Measurements from ENCODE around the gene REV3L.
"Not testable (repeated sequence)": the region's sequence is repeated elsewhere in the genome, so short reads cannot be mapped to it uniquely, and the experiment has no call there.

The REV3L gene

GRCh38 chr6:111377558-111378120 is 105.4 kb downstream of the REV3L start:
- no peak for DNase-seq (ENCODE audit: low read depth in 2 of 2)

DNA sequence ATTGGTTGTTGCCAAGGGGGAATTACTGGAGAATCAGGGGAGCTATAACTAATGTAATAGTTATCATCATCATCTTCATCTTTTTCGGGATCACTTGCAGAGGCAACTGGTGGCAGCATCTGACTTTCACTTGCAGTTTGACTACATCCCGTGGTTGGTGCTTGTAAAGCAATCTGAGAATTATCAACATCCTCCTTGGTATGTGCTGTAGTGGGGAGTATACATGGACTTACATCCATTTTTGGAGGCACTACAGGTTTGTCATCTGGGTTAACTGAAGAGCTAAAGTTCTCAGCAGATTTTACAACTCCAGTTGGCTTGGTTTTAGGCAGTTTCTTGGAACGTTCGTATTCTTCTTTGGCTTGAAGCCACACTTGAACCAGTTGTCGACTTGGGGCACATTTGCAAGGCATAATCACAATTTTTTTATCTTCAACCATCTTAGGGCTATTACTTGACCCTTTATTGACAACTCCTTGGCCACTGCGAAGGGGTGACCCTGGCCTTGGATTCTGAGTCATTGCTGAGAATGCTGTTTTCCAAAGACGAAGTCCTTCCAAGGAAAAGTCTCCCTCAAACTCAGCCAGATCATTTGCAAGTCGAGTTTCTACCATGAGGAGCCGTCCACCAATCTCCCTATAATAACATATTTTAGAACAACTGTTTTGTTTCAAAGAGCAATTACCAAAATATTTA is 115.5 kb downstream of the REV3L start:
- DNase-seq (ENCODE audit: low read depth in 2 of 2): no peak

DNA sequence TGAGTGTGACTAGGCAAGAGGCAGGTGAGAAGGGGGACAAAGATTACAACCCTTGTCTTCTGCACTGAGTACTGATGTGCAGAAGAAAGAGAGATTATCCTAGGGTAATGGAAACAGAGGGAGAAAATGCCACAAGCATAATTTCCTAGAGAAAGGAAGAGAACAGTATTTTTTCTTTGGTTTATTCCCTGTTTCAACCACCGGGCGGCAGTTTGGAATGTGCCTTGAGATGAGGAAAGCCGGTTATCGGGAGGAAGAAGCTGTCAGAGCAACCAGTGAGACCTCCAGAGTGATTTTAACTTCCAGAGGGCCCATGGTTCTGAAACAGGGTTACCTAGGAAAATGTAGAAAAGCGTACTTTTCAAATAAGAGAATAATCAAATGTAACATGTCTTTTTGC is 121.4 kb downstream of the REV3L start:
- no peak for DNase-seq (ENCODE audit: low read depth in 2 of 2)

DNA sequence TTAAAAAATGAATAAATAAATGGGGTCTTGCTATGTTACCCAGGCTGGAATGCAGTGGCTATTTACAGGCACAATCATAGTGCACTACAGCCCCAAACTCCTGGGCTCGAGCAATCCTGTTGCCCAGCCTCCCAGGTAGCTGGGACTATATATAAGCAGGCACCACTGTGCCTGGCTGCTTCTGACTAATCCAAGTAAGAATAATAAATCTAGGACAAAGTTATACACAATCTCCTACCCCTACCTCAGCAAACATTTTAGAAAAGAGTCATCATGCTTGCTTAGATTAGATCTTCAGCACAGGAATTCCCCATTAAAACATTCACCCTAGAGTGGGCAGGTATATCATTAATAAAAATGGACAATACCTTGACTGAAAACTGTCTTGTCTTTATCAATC is 124.6 kb downstream of the REV3L start:
- DNase-seq (ENCODE audit: low read depth in 2 of 2): no peak

DNA sequence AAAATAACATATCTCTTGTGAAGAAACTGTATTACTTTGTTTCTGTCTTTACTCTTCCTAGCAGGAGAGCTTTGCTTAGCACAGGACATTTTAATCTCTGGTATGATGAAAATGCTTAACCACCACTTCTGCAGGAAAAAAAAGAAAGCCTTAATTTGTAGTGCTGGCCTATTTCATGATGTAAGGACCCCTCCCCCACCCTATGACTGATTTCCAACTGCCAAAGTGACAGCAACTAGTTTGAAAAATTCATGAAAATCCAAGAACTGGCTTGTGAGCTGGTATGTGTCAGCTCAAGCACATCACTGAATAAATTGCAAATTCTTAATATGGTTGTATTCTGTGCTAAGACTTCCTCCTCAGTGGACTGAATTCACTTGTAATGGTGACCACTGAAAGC is 125.3 kb downstream of the REV3L start:
- DNase-seq (ENCODE audit: low read depth in 2 of 2): no peak

DNA sequence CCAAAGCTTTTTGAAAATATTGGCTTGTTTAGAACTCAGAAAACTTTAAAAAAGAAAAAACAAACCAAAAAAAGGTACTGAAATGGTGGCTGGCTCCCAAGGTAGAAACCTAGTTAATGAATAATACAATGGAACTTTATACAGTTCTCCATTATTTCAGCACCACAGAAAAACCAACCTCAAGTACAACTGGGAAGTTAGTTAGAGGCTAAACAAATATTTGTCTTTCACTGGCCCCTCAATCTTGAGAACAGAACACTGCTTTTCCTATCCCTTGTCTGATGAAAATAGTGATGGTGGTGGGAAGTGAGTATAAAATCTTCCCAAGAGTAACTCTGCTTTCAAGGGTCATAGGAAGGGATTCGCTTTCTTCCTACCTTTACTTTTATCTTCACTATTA is 126.5 kb downstream of the REV3L start:
- DNase-seq (ENCODE audit: low read depth in 2 of 2): no peak

DNA sequence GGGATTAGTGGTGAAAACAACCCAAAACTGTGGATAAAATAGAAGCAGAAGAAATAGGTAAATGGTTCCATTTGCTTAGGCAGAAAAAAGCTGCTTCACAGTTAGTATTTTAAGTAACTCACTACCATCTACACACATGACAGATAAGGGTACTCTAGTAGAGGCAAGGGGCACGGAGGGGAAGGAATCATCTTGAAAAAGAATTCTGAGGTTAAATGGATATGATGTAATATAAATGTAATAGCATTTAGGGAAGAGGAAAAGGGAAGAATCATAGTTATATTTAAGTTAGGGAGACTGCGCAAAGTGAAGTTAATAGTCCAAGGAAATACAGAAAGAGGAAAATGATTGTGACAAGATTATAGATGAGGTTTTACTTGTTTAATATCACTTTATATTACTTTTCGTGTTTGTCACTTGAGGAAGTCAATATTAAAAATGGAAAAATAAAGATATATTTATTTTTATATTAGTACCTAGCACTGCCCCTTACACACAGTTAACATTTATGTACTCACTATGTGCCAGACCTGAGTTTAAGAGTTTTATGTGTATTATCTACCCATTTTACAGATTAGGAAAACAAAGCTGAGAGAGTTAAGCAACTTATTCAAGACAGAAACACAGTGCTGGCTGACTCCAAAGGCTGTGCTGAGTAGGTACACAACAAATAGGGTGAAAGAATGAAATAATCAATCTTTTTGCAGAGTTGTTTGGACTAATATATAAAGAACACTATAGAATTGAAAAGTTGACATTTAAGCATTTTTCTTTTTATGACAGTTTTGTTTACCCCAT is 128.1 kb downstream of the REV3L start:
- DNase-seq (ENCODE audit: low read depth in 2 of 2): no peak

GRCh38 chr6:111353912-111354462 is 129.0 kb downstream of the REV3L start:
- DNase-seq (ENCODE audit: low read depth in 2 of 2): no peak

DNA sequence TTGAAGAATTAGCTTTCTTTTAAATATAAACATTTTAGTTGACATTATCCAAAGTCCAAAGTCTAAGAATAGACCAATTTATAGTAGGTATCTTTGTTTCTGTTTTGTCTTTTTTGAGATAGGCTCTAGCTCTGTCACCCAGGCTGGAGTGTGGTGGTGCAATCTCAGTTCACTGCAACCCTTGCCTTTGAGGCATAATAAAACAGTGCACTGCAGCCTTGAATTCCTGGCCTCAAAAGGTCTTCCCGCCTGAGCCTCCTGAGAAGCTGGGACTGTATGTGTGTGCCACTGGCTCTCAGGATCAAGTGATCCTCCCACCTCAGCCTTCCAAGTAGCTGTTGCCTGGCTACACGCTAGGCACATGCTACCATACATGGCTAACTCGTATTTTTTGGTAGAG is 135.4 kb downstream of the REV3L start:
- DNase-seq (ENCODE audit: low read depth in 2 of 2): no peak

- DNase-seq (ENCODE audit: low read depth in 2 of 2): no peak
These were observed 140.1 kb downstream of the REV3L start for GRCh38 chr6:111342913-111343312.

DNA sequence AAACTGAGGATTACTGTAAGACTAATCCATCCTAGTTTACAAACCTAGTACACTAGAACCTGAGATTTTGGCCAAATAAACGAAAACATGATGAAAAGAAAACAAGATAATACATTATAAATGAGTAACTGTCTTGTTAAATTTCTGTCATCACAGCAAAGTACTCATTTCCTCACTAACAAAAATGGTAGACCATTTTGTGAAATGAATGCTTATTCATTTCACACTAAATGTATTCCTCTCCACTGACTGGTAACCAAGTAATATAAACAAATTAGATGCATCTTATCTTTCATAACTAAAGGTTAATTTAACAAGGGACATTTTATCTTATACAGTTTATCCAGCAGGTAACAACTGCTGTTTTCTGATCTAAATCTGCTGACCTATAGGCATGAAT is 143.7 kb downstream of the REV3L start:
- no peak for DNase-seq (ENCODE audit: low read depth in 2 of 2)

GRCh38 chr6:111338843-111339242 is 144.2 kb downstream of the REV3L start:
- no peak for DNase-seq (ENCODE audit: low read depth in 2 of 2)

GRCh38 chr6:111337829-111338236 is 145.2 kb downstream of the REV3L start:
- no peak for DNase-seq (ENCODE audit: low read depth in 2 of 2)

GRCh38 chr6:111329882-111330633 is 153.0 kb downstream of the REV3L start:
- DNase-seq (ENCODE audit: low read depth in 2 of 2): no peak

DNA sequence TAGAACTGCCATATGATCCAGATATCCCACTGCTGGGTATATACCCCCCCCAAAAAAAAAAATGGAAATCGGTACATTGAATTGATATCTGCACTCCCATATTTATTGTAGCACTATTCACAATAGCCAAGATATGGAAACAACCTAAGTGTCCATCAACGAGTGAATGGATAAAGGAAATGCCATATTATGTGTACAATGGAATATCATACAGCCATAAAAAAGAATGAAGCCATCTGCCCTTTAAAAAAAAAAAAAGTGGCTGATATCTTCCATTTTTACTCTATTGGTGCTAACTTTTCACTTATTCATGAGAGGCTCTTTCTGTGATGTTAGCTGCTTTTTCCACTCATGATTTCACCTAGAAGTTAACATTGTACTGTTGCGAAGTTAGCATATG is 156.5 kb downstream of the REV3L start:
- DNase-seq (ENCODE audit: low read depth in 2 of 2): no peak

GRCh38 chr6:111322145-111322544 is 160.9 kb downstream of the REV3L start:
- no peak for DNase-seq (ENCODE audit: low read depth in 2 of 2)

DNA sequence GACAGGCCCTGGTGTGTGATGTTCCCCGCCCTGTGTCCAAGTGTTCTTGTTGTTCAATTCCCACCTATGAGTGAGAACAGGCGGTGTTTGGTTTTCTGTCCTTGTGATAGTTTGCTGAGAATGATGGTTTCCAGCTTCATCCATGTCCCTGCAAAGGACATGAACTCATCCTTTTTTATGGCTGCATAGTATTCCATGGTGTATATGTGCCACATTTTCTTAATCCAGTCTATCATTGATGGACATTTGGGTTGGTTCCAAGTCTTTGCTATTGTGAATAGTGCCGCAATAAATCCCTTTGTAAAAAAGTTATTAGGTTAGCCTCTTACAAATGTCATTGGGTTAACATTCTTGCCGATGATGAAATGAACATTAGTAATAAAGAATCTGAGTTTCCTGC is 175.1 kb downstream of the REV3L start:
- DNase-seq (ENCODE audit: low read depth in 2 of 2): not testable (repeated sequence)

DNA sequence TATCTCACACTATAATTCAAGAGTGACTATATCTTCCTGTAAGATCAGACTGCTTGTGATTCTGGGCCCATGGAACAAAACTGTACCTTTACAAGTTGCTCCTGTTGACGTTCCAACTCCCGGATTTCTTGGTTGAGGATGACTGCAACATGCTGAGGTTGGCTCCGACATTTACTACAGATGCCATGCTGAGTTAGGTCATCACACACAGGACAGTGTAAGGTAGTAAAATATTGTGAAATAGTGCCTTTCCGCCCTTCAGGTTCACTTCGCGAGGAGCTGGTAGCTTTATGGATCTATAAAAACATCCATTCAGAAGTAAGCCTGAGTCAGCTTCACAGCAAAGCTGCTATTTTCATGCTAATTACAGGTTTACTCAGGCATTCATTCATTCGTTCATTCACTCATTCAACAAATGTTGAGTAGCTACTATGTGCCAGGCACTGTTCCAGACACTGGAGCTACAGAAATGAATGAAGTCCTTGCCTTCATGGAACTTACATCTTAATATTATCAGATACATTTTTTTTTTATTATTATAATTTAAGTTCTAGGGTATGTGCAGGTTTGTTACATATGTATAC is 175.7 kb downstream of the REV3L start:
- no peak for DNase-seq (ENCODE audit: low read depth in 2 of 2)

- no peak for DNase-seq (ENCODE audit: low read depth in 2 of 2)
These were observed 176.7 kb downstream of the REV3L start for GRCh38 chr6:111306104-111306888.

DNA sequence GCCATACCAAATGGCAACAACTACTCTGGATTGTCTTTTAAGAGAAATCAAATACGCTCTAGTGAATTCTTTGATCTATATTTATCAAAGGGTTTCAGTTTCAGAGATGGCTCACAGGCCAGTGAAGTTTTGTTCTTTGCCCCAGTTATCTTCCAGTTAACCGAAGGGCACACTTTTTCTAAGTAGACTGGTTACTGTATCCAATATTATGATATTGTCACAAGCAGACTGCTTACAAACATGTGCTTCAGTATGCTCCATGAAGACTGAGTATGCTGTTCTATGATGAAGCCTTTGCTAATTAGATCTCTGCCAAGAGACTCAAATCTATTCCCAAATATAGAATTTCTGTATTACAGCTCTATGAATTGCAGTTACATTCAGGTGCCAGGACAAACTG is 181.1 kb downstream of the REV3L start:
- DNase-seq (ENCODE audit: low read depth in 2 of 2): no peak
